Measurements from ENCODE around the gene PSMD5.

Gene PSMD5

DNA sequence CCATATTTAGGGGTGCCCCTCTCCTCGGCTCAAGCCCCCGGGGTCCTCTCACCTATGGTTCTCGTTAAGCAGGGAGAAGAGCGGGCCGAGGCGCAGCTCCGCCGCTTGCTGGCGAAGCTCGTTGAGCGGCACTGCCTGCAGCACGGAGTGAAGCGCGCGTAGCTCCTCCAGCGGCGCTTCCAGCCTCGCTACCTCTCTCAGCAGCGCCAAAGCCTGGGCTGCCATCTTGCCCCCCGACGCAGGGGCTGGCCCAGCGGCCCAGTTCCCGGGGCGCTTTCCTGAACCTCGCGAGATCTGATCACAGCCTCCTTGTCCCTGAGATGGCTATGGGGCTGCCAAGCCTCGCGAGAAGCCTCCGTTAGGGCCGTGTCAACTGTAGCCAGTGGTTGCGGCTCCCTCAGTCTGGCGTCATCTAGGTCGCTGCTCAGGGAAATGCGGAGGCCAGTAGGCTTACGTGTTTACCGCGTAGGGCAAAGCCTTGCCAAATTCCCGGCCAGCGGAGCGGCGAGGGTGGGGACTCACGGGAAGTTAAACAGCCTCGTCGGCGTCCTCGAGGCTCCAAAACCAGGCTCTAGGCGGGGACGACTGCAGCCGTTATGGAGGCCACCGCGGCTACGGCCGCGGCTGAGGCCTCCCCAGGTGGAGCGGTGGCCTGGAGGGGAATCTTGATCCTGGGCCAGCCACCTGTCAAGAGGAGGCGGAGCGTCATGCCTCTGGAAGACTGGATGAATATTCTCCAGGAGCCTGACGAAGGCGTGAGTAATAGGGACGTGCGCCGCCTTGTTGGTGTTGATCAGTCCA, at the start of gene PSMD5:
PSMD5 (minus strand) TSS at position 238 of the 801 bp plus-strand sequence; CDS start at position 225, 13 bp downstream.
- peak; percentile 99 for DNase-seq (ENCODE audit: low read depth)

DNA sequence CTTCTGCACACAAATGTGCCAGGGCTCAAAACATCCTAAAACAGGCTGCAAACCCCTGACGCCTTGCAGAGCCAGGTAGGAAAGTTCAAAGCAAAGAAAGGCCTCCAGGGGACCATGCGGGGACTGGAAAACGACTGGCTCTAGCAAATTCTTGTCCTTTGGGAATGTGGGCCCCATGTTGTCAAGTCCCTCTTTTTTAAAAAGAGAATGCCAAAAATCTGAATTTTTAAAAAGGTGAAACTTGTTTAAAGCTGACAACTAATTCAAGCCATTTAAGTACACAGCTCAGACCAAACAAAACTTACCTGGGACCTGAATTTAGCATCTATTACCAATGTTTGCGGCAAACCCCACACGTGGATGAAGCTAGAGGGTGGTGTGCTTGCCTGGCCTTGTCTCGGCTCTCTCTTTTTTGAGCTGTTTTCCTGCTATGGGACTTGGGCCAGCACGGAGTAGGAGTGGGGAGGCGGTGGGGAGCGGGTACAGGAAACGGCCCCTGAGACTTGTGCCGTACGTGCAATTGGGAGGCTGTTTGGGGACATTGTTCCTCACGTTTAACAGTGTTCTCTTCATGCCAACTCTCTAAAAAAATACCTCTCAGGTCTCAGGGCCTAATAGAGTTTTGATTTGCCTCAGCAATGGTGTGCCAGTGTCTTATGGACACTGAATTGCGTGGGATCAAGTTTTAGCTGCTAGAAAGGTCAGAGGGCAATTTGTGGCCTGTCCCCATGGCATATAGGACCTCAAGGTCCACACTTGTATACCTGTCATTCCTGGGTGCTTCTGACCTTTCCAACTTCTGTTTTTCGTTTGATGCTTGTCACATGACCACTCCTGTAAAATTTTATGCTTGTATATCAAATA, 49.4 kb upstream of the PSMD5 start:
- no peak for DNase-seq (ENCODE audit: low read depth)

DNA sequence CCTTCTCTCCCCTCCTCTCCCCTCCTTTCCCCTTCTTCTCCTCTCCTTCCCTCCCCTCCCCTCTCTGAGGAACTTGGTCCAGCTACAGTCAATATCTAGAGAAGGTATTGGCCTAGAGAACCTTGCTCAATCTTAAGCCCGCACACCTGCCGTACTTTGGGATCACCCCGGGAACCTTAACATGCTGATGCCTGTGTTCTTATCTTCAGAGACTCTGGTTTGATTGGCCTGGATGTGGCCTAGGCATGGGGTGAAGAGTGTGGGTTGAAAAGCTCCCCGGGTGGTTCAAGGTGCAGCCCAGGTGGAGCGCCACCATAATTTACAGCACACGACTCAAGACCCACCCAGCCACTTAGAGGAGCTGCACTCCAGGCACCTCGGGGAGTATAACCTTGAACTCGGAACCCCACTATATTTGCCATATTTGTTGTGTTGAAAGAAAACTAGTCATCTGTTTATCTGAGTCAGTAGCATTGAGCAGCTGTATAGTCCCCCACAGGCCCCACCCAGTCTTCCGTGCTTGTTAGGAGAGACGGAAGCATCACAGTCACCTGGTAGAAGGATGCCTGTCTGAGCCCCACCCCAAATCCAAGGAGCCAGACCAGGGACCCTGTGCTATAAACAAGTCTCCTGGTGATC, 48.6 kb upstream of the PSMD5 start:
- peak; percentile 62 for DNase-seq (ENCODE audit: low read depth)

DNA sequence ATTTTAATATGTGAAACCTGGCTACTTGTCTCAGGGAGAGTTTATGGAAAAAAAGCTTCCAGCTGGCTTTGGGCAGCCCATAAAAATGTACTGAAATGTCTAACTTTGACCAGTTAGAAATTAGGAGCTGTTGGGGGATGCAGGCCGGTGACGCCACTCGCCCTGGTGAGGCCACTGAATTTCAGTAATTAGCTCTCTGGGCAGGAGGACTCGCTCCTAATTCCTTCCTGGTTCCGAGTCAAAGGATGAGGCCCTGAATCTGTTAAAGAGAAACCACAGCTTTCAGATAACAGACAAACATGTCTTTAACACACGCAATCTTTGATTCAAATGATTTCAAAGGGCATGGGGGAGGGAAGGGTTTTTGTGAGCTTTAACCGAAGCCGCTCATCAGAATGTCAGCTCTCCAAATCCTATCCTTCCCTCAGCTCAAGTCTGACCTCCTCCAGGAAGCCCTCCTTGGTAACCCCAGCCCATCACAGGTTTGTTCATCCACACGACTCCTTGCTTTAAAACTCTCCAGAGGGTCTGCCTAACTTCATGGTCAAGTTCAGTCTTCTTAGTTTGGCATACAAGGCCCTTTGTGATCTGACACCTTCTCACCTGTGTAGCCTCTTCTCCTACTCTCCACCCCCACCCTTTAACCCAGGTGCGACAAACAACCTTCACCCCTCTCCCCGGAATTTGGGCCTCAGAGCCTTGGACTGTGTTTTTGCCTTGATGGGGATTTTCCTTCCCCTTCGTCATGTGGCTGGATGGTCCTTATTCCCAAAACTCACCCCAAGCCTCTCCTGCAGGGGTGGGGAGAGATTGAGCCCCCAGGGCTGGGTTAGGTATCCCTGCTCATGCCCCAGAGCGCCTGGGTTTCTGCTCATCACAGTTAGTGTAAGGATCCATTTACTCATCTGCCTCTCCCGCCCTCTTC, 47.9 kb upstream of the PSMD5 start:
- no peak for DNase-seq (ENCODE audit: low read depth)

DNA sequence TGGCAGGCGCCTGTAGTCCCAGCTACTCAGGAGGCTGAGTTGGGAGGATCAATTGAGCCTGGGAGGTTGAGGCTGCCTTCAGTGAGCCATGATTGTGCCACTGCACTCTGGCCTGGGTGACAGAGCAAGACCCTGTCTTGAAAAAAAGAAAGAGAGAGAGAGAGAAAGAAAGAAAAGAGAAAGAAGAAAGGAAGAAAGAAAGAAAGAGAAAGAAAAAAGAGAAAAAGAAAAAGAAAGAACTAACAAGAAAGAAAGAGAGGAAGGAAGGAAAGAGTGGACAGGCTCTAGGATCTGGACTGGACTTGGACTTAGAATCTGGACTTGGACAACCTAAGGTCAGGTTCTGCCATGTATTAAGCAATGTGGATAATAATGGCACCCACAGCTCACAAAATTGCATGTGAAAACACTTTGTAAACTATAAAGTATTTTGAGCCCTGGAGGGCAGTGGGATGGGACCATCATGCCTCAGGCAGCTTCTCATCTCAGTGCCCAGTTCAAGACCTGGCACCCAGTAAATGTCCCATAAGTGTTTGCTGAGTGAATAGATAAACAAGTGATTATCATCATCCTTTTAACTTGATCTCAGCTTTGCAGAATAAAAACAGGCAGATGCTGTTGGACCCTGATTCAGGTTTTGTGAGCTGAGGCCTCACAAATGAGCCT, 47.0 kb upstream of the PSMD5 start:
- no peak for DNase-seq (ENCODE audit: low read depth)

DNA sequence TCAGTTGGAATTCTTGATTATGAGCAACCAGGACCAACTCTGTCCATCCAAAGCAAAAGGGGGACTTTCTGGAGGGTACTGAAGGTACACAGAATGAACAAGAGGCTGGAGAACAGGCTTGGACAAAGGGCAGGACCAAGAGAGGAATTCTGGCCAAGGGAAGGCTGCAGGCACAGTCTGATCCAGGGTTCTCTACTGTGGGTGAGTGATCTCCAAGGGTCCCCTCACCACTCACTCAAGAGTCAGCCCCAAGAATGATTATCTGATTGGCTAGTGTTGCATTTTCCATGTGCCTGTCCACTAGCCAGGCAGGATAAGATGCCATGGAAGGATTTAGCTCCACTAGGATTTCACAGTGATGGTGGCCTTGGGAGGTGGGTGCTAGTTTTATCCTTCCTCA, 45.9 kb upstream of the PSMD5 start:
- DNase-seq (ENCODE audit: low read depth): no peak

DNA sequence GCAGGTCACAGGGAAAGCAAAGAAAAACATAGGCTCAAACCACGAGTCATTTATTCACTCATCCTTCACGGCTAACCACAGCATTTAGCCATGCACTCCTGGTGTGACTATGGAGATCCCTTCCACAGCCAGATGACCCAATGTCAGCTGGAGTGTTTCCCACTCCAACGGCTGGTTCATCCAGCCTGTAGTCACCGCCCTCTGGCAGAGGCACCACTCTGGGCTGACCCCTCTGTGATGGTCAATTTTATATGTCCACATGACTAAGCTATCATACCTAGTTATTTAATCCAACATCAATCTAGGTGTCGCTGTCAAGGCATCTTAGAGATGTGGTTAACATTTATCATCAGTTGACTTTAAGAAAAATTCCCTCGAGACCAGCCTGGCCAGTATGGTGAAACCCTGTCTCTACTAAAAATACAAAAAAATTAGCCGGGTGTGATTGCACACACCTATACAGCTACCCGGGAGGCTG, 43.8 kb upstream of the PSMD5 start:
- no peak for DNase-seq (ENCODE audit: low read depth)

DNA sequence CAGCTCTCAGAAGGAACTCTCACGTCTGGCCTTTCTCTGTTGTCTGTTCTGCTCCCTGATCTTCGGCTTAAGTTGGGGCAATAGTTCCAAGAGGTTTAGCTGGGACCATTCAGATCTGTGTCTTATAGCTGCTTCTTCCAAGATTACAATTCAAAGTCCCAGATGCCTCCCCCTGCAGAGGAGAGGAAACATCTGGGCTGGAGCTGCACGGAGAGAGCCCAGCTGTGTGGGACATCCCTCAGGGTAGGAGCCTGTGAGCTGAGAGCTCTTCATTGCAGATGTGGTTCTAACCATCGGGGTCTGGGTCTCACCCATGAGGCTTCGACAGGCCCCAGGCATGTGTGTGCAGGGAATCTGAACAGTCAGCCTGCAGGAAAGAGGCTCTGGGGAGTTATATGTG, 43.2 kb upstream of the PSMD5 start:
- no peak for DNase-seq (ENCODE audit: low read depth)

DNA sequence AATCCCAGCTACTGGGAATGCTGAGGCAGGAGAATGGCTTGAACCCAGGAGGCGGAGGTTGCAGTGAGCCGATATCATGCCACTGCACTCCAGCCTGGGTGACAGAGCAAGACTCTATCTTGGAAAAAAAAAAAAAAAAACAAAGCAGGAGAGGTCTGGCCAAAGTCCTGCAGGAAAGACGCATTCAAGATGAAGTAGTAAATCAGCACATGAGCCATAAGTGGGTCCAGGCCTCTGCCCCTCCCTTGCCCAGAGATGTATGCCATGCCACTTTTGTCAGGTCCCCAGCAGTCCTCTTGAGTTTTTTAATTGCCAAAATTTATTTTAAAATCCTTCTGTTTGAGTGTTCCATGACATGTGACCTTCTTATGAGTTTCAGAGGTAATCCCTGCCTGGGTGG, 42.7 kb upstream of the PSMD5 start:
- DNase-seq (ENCODE audit: low read depth): no peak

DNA sequence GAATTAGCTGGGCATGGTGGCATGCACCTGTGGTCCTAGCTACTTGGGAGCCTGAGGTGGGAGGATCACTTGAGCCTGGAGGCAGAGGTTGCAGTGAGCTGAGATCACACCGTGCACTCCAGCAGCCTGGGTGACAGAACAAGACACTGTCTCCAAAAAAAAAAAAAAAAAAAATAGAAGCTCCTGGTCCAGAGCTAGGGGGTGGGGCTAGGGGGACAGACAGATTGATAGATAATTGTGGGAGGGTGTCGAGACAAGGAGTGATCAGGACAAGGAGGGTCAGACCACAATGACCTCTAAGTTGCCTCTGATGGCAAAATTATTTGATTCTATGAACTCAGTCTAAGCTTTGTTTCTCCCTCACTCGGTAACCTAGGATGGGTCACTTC, 40.9 kb upstream of the PSMD5 start:
- no peak for DNase-seq (ENCODE audit: low read depth)

DNA sequence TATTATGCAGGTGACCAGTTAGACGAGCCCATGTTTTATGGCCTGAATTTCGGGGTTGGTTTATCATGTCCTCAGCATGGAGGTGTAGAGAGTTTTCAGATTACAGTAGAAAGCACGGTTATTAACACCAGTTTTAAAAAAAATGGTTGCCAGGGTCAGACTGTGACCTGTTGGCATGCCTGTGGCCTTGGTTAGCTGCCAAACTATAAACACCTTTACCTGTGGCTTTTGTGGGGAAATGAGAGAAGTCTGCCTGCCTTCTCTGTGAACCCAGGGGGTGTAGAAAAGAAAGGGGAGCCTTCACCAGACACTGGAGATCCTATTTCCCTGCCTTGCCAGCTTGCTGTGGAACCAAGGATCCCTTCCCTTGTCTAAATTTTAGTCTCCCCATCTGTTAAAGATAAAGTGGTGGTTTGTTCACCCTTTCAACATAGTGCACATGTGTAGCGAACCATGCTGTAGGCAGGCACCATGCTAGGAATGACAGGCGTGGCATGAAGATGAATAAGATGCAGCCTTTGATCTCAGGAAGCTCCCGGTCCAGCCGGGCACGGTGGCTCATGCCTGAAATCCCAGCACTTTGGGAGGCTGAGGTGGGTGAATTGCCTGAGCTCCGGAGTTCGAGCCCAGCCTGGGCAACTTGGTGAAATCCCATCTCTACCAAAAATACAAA, 40.3 kb upstream of the PSMD5 start:
- no peak for DNase-seq (ENCODE audit: low read depth)

DNA sequence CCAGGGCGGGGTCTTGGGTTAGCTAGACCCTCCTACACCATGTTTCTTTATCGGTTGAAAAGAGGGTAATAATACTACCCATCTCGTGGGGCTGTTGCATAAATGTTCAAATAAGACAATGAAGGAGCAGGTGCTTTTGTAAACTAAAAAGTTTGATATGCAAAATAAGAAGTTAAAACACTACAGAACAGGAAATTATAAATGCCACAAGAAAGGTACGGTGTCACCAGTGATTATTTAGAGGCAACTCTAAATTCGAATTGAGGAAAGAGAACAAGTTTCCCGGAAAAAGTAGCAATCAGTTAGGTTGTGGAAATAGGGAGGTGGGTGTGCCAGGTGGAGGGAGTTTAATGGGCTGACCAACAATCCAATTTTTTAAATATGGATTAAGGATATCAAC, 36.7 kb upstream of the PSMD5 start:
- DNase-seq (ENCODE audit: low read depth): no peak

DNA sequence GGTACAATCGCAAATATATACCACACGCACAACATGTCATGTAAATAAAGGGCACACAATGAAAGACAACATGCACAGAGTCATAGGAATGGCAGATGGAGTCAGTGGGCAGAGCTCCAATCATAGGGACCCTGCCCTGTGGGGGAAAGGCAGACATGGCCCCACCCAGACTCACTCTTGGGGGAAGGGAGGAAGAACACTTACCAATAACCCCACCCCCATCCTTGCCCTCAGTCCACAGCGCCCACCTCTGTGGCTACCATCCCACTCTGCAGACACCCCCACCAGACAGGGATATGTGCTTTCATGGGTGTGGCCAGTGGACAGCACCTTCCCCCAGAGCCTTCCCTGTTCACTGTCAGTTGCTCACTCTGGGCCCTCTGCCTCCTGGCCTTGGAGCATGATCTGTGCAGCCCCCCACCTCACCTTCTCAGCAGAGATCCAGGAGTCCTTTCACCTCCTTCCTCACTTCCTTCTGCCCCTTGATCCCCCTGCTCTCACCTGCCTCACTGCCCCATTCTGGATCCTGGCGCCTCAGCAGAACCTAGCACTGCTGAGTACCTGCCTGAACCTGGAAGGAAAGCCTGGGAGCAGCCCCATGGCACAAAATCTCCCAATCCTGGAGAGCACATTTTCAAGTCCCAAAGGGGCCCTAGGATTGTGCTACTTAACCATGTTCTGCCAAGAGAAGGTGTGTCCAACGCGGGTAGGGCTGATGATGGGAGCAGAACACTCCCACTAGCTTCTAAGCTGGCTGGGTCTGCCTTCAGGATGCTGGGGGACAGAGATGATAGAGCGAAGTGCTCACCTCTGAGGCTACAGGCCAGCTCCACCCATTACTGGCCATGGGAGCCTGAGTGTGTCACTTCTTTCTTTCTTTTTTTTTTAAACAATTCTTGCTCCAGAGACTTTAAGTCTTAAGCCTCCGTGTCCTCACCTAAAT, 35.7 kb upstream of the PSMD5 start:
- no peak for DNase-seq (ENCODE audit: low read depth)

DNA sequence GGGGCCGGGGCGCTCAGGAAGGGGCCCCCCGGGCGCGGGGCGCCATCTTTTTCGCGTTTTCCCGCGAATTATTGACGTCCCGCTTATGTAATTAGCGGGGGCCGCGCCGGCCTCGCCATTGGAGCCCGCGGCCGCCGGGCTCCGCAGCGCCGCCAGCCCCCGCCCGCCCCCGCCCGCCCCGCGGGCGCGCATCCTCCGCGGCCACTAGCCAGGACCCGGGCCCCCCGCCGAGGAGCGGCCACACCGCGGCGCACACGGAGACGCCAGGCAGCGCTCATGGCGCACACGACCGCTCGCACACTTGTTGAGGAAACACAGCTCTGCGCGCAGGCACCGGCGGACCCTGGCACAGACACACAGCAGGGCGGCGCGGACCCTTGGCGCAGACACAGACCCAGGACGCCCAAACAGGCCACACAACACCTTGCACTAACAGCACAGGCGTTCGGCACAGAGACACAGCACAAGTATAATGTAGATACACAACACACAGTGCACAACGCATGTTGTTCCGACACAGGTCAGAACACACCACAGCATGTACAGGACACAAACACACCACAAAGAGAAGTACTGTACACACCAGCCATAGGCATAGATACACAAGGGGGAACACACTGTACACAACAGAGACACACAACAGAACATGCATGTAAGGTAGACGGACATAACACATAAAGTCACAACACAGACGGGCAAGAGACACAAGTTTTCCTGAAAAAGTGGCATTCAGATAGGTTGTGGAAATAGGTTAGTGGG, 34.7 kb upstream of the PSMD5 start:
- peak; percentile 52 for DNase-seq (ENCODE audit: low read depth)

DNA sequence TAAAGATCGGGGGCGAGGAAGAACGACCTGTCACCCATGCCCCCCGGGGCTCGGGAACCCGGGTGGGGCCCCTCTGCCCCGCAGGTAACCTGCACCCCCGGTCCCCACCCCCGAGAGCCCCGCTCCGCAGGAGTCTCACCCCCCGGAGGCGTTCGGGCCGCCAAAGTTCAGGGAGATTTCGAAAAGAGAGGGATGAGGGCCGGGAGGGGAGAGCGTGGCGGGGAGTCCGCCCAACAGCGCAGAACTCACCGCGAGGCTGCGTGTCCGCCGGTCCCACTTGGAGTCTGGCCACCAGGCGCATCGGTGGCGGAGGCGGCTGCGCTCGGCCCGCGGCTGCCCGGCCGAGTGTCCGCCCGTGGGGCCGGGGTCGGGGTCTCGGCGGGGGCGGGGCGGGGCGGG, 34.1 kb upstream of the PSMD5 start, which contains the start of gene PHF19:
PHF19 (minus strand) TSS at position 347 of the 399 bp plus-strand sequence. CDS start 2,447 bp downstream, outside the sequence.
- no peak for DNase-seq (ENCODE audit: low read depth)

DNA sequence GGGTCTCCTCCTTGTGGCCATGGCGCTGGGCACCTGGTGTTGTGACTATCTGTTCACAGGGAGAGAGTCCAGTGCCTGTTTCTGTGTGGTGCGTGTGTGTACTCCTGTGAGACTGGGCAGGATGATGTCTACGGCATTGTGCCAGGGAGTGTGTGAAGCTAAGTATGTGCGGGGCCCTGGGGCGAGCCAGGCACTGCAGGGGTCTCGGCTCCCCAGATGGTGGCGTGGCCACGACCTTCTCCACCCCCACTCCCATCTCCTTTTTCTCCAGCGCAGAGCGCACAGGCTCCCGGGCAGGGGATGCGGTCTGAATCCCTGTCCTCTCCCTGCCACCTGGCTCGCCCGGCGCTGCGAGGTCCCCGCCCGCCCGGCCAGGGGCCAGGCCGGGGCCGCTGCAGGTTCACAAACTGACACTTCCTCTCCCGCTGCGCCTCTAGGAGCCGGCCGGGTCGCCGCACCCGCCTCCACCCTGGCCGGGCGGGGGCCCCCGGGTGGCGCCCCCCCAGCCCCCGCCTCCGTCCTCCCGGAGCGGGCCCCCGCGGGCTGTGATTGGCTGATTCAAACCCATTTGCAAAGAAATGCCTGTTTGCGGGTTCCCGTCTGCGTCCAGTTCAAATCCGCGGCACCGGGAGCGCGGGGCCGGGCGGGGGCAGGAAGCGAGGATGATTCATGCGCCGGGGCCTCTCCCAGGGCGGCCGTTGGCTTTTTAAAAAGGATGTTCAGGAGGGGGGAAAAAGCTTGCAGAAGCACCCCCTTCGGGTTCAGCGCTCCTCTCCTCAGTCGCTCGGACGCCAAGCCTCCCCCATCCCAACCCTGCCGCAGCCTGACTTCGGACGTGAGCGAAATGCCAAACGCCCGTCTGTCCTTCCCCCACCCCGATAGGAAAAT, 33.5 kb upstream of the PSMD5 start:
- peak; percentile 84 for DNase-seq (ENCODE audit: low read depth)

DNA sequence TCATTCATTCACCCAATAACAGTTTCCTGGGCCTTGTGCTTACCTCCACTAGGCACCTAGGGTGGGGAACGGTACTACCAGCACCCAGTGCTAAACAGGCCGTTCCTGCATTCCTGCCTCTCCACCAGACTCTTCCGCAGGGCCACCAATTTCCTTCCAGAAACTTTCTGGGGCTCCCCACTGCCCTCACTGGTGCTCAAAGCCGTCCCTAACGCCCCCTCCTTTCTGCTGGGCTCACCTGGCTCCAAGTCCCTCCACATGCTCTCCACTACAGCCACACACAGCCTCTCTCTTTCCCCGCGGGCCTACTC, 32.9 kb upstream of the PSMD5 start:
- DNase-seq (ENCODE audit: low read depth): no peak

DNA sequence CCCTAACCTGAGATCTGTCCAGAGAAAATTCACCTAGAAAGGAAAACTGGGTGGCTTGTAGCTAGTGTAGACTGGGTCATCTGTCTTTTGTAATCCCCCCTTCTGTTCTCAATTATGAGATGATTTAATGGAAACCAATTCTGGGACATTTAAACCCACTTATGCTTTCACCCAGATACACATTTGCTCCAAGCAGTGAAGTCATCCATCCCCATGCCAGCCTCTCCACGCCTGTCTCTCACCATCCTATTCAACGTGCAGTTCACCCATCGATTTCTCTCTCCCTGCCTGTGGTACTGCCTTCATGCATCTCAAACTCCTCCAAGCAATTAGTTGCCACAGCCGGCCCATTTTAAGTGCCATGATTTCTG, 32.5 kb upstream of the PSMD5 start:
- DNase-seq (ENCODE audit: low read depth): no peak

Data from T-helper 22 cell (primary cell).